Mucosa of stomach (tissue), 1 donor: ENCODE results near the gene ORM2.
"Not testable (repeated sequence)": the region's sequence is repeated elsewhere in the genome, so short reads cannot be mapped to it uniquely, and the experiment has no call there.

Experiments used
- H3K27me3 ChIP-seq: one replicate; pipeline ENCODE4 v1.7.0; 2013; ENCODE audit warnings: mild to moderate bottlenecking, low read length; ENCODE audit not compliant: control insufficient read depth, insufficient read depth
- H3K36me3 ChIP-seq: one replicate; pipeline ENCODE4 v1.7.0; 2013; ENCODE audit warnings: low read length; ENCODE audit not compliant: control insufficient read depth, insufficient read depth
- H3K4me1 ChIP-seq: one replicate; pipeline ENCODE4 v1.7.0; 2013; ENCODE audit warnings: mild to moderate bottlenecking, low read length; ENCODE audit not compliant: control insufficient read depth, insufficient read depth
- H3K4me3 ChIP-seq: one replicate; pipeline ENCODE4 v1.7.0; 2013; ENCODE audit warnings: low read length
- H3K9ac ChIP-seq: one replicate; pipeline ENCODE4 v1.7.0; 2013; ENCODE audit warnings: mild to moderate bottlenecking, low read length, moderate library complexity
- H3K9me3 ChIP-seq: one replicate; pipeline ENCODE4 v1.7.0; 2013; ENCODE audit warnings: mild to moderate bottlenecking, low read length, moderate library complexity; ENCODE audit not compliant: control insufficient read depth
- donor health status: Pancreatic carcinoma.

Gene ORM2

GRCh38 chr9:114331229-114332195 is 1.8 kb downstream of the ORM2 start:
- not testable (repeated sequence) for H3K4me3 ChIP-seq, H3K9ac ChIP-seq, H3K9me3 ChIP-seq, H3K27me3 ChIP-seq, H3K36me3 ChIP-seq
- H3K4me1 ChIP-seq: peaks cover 20% of the 10 kb centered on the region

- not testable (repeated sequence) for H3K36me3 ChIP-seq, H3K27me3 ChIP-seq, H3K4me3 ChIP-seq, H3K9ac ChIP-seq, H3K9me3 ChIP-seq
- H3K4me1 ChIP-seq: peaks cover 19% of the 10 kb centered on the region
Measured at GRCh38 chr9:114332474-114333040, 2.9 kb downstream of the ORM2 start.

GRCh38 chr9:114333718-114334117 is 4.0 kb downstream of the ORM2 start:
- H3K9me3 ChIP-seq, H3K4me3 ChIP-seq, H3K9ac ChIP-seq: not testable (repeated sequence)

DNA sequence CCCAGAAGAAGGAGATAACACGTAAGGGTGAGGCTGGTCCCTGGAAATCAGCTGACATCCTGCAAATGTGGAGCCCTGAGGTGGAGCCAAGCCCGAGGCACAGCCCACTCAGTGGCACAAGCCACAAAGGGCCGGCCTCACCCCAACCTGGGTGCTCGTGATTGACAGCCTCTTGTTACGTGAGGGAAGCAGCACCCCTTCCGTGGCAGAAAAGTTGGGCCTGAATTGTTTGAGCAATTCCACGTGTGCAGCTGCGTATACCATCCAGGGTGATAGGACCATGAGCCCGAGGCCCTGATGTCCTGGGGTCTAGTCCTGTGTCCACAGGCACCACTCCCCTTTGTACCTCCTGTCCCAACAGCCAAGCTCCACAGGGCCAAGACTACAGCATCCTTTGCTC is 4.8 kb downstream of the ORM2 start:
- no peaks in the 10 kb centered on the region for H3K9me3 ChIP-seq
- peaks cover 15% of the 10 kb centered on the region for H3K36me3 ChIP-seq
- H3K9ac ChIP-seq: no peak overlapping the region
- H3K4me3 ChIP-seq: no peak overlapping the region
- H3K4me1 ChIP-seq: no peaks in the 10 kb centered on the region
- H3K27me3 ChIP-seq: no peaks in the 10 kb centered on the region

More at GRCh38 chr9:114333718-114334117, 4.0 kb downstream of the ORM2 start:
- not testable (repeated sequence) for H3K27me3 ChIP-seq, H3K4me1 ChIP-seq
- peaks cover 10% of the 10 kb centered on the region for H3K36me3 ChIP-seq

- Histone ChIP-seq H3K36me3 (peaks cover 17% of the 10 kb centered on the region), H3K4me3 (no peak overlapping the region), H3K4me1 (no peaks in the 10 kb centered on the region), H3K9me3 (no peaks in the 10 kb centered on the region), H3K9ac (no peak overlapping the region), H3K27me3 (no peaks in the 10 kb centered on the region)
Measured at GRCh38 chr9:114335745-114336144, 6.1 kb downstream of the ORM2 start.

GRCh38 chr9:114336157-114336556 is 6.5 kb downstream of the ORM2 start:
- H3K9me3 ChIP-seq: no peaks in the 10 kb centered on the region
- no peaks in the 10 kb centered on the region for H3K27me3 ChIP-seq
- H3K4me3 ChIP-seq: no peak overlapping the region
- H3K4me1 ChIP-seq: no peaks in the 10 kb centered on the region
- H3K9ac ChIP-seq: no peak overlapping the region
- H3K36me3 ChIP-seq: peaks cover 17% of the 10 kb centered on the region

GRCh38 chr9:114336699-114337395 is 7.2 kb downstream of the ORM2 start:
- H3K4me1 ChIP-seq: no peaks in the 10 kb centered on the region
- peaks cover 19% of the 10 kb centered on the region for H3K36me3 ChIP-seq
- no peaks in the 10 kb centered on the region for H3K27me3 ChIP-seq
- H3K4me3 ChIP-seq: no peak overlapping the region
- H3K9me3 ChIP-seq: no peaks in the 10 kb centered on the region
- H3K9ac ChIP-seq: no peak overlapping the region

DNA sequence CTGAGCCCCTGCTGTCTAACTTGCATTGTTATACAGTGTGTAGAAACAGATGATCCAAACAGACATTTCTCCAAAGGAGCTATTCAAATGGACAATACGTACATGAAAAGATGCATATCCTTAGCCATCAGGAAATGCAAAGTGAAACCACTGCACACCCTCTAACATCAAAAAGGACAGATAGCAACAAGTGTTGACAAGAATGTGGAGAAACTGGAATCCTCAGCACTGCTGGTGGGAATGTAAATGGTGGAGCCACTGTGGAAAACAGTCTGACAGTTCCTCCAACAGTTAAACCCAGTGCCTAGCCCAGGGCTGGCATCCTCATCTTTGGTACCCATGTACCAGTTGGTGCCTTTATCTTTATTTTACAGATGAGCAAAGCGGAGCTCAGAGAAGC is 8.5 kb downstream of the ORM2 start:
- Histone ChIP-seq H3K27me3 (no peaks in the 10 kb centered on the region), H3K9ac (no peak overlapping the region), H3K36me3 (peaks cover 29% of the 10 kb centered on the region), H3K4me3 (no peak overlapping the region), H3K4me1 (no peaks in the 10 kb centered on the region), H3K9me3 (no peaks in the 10 kb centered on the region)

DNA sequence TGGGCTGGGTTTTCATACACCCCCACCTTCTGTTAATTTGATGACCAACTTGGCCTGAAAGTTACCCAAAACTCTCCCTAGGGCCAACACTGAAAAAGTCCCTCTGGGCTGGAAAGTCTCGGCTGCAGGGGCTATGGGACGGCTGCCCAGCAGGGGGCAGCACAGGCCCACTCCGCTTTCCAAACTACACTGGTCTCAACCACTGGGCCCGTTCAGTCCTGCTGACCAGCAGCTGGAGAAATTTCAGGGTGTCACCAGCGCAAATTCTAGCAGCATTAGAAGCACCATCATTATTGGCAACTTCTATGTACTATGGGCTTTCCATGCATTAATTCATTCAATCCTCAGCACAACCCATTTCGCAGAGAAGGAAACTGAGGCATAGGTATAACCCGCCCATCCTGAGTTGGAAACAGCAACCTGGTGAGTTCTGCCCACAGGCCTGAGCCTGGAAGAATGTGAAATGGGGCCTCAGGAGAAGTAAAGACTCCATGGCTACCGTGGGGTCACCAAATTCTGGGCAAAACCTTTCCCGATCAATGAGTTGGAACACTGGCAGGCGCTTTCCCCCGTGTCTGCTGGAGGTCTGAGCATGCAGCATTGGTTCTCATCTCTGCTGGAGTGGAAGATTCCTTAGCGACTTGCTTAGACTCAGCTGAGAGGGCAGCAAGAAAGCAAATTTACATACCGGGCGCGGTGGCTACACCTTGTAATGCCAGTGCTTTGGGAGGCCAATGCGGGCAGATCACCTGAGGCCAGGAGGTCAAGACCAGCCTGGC is 9.7 kb downstream of the ORM2 start:
- H3K4me3 ChIP-seq: no peak overlapping the region
- H3K36me3 ChIP-seq: peaks cover 34% of the 10 kb centered on the region
- H3K9me3 ChIP-seq: no peaks in the 10 kb centered on the region
- no peak overlapping the region for H3K9ac ChIP-seq
- no peaks in the 10 kb centered on the region for H3K27me3 ChIP-seq
- no peaks in the 10 kb centered on the region for H3K4me1 ChIP-seq

GRCh38 chr9:114341152-114341830 is 11.6 kb downstream of the ORM2 start:
- no peak overlapping the region for H3K4me3 ChIP-seq
- no peaks in the 10 kb centered on the region for H3K9me3 ChIP-seq
- H3K4me1 ChIP-seq: no peaks in the 10 kb centered on the region
- H3K9ac ChIP-seq: no peak overlapping the region
- H3K27me3 ChIP-seq: no peaks in the 10 kb centered on the region
- peaks cover 39% of the 10 kb centered on the region for H3K36me3 ChIP-seq

DNA sequence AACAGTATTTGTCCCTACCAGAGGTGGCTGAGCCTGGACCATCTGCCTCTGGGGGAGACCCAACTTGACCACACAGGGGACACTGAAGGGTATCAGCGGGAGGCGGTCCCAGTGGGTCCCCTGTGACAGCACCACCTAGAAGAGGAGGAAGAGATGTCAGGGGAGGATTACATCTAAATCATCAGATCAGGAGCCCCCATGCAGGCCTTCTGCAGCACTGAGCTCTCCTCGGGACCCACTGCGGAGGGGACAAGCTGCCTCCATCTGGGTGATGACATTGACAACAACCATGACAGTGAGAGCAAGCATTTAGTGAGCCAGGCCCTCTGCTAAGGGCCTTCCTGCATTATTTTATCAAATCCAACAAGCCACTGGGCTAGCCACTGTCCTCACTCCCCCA is 12.3 kb downstream of the ORM2 start:
- H3K9me3 ChIP-seq: no peaks in the 10 kb centered on the region
- no peak overlapping the region for H3K9ac ChIP-seq
- H3K36me3 ChIP-seq: peaks cover 39% of the 10 kb centered on the region
- no peaks in the 10 kb centered on the region for H3K27me3 ChIP-seq
- no peak overlapping the region for H3K4me3 ChIP-seq
- H3K4me1 ChIP-seq: no peaks in the 10 kb centered on the region
